ENCODE data around the gene ST8SIA4. TPM values are rescaled to one million over a fixed set of nuclear protein-coding genes. Genes with fewer than 3 reads are reported as not detected.

Gene ST8SIA4
- total RNA-seq, 1 experiment from 2014 or later, result not detected

- H3K79me2 ChIP-seq (ENCODE audit: insufficient read depth, low read length), result no peaks in the 10 kb centered on the region
- H3K27me3 ChIP-seq (ENCODE audit: insufficient read depth, low read length), result no peaks in the 10 kb centered on the region
- no peak overlapping the region for H3K9ac ChIP-seq (ENCODE audit: extremely low read depth, insufficient read length, low read length)
- H3K27me3 Mint-ChIP-seq (ENCODE audit: low read depth), result no peaks in the 10 kb centered on the region; the same call in 1 of the 2 replicates
- peaks cover 3% of the 10 kb centered on the region; the same call in 1 of the 2 replicates for H3K4me1 ChIP-seq (ENCODE audit: insufficient read depth, low read length)
- H3K27ac Mint-ChIP-seq, result peak overlapping the region in 1 of 3 experiments; percentile 2; a peak in 1 of 7 replicates
- TF ChIP-seq, protein P1, sequence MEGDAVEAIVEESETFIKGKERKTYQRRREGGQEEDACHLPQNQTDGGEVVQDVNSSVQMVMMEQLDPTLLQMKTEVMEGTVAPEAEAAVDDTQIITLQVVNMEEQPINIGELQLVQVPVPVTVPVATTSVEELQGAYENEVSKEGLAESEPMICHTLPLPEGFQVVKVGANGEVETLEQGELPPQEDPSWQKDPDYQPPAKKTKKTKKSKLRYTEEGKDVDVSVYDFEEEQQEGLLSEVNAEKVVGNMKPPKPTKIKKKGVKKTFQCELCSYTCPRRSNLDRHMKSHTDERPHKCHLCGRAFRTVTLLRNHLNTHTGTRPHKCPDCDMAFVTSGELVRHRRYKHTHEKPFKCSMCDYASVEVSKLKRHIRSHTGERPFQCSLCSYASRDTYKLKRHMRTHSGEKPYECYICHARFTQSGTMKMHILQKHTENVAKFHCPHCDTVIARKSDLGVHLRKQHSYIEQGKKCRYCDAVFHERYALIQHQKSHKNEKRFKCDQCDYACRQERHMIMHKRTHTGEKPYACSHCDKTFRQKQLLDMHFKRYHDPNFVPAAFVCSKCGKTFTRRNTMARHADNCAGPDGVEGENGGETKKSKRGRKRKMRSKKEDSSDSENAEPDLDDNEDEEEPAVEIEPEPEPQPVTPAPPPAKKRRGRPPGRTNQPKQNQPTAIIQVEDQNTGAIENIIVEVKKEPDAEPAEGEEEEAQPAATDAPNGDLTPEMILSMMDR (conservative IDR thresholded peaks at IDR 0.05), result peak; percentile 47; the same call in 2 of the 3 replicates
- H3K4me1 Mint-ChIP-seq, result peaks cover 18 to 20% of the 10 kb centered on the region in 2 experiments
- H3K9me3 ChIP-seq (ENCODE audit: control insufficient read depth, low read depth, low read length), result no peaks in the 10 kb centered on the region
- no peaks in the 10 kb centered on the region for H3K23me2 ChIP-seq (ENCODE audit: insufficient read length, low read depth, low read length, poor library complexity, severe bottlenecking)
- no peaks in the 10 kb centered on the region for H4K20me1 ChIP-seq (ENCODE audit: control insufficient read depth, insufficient read depth, insufficient read length)
- no peak overlapping the region for H3K4ac ChIP-seq (ENCODE audit: low read depth, low read length)
- H2BK20ac ChIP-seq (ENCODE audit: low read depth, low read length, poor library complexity, severe bottlenecking), result no peak overlapping the region
- H4K91ac ChIP-seq (ENCODE audit: insufficient read length, low read depth, low read length), result no peak overlapping the region
- peaks cover 3 to 8% of the 10 kb centered on the region in 2 experiments for H3K9me3 Mint-ChIP-seq
- H3K23ac ChIP-seq (ENCODE audit: insufficient read length, low read depth, low read length), result no peak overlapping the region
- H2BK120ac ChIP-seq (ENCODE audit: low read depth, low read length, poor library complexity, severe bottlenecking), result no peak overlapping the region
- no peak overlapping the region for H3T11ph ChIP-seq (ENCODE audit: low read length)
- H3K14ac ChIP-seq (ENCODE audit: insufficient read depth, low read length), result no peak overlapping the region
- no peak overlapping the region for H3K4me2 ChIP-seq (ENCODE audit: insufficient read depth, insufficient read length, low read length)
- H2AK5ac ChIP-seq (ENCODE audit: insufficient read length, low read length), result no peak overlapping the region
- H3K4me3 Mint-ChIP-seq, result peak overlapping the region; percentile 33 to 38
- no peak overlapping the region for H2BK15ac ChIP-seq (ENCODE audit: low read depth, low read length)
- no peak overlapping the region for H3K18ac ChIP-seq (ENCODE audit: insufficient read length, low read depth, low read length)
- H2BK5ac ChIP-seq (ENCODE audit: insufficient read length, low read length), result no peak overlapping the region
- H2BK12ac ChIP-seq (ENCODE audit: insufficient read length, low read depth, low read length), result no peak overlapping the region
- H4K5ac ChIP-seq (ENCODE audit: insufficient read length, low read depth, low read length), result no peak overlapping the region
- H2AFZ ChIP-seq (ENCODE audit: low read length), result no peak overlapping the region
- no peaks in the 10 kb centered on the region for H3K79me1 ChIP-seq (ENCODE audit: insufficient read depth, low read depth, low read length, poor library complexity, severe bottlenecking)
- H3K56ac ChIP-seq (ENCODE audit: insufficient read length, low read depth, low read length), result no peak overlapping the region
- no CpG with 5 or more reads among the region's 4 CpGs for WGBS (ENCODE audit: extremely low coverage, insufficient read length, low lambda C conversion rate)
- no peak overlapping the region for H3K27ac ChIP-seq (ENCODE audit: insufficient read length, low read depth, low read length)
- H3K36me3 Mint-ChIP-seq (ENCODE audit: insufficient read depth in 1 of 3, low read depth in 3 of 3), result peaks cover 1 to 3% (median 2%) of the 10 kb centered on the region in 3 experiments; a peak in 5 of 7 replicates
- DNase-seq, result peak; percentile 49
- no peak overlapping the region for H4K8ac ChIP-seq (replicated peaks; ENCODE audit: insufficient read length, low read depth, low read length)
These were observed 112.9 kb downstream of the ST8SIA4 start for GRCh38 chr5:100790170-100790665.
